Erythroblast (primary cell): ENCODE measurements around the gene ADAM11.
"Not testable (repeated sequence)": the region's sequence is repeated elsewhere in the genome, so short reads cannot be mapped to it uniquely, and the experiment has no call there.

ENCODE experiments used
- DNase-seq, 2 experiments: peaks; one replicate each; lab custom pipeline; 2025; lab: John Stamatoyannopoulos, UW
- GATA1 ChIP-seq: IDR thresholded peaks from 2 replicates; pipeline ENCODE4 v1.6.1; 2011; ENCODE audit warnings: low read depth, mild to moderate bottlenecking, control low read depth, low read length, moderate library complexity
- POLR2A ChIP-seq: IDR thresholded peaks from 2 replicates; pipeline ENCODE4 v1.6.1; 2011; ENCODE audit warnings: mild to moderate bottlenecking, low read length

ADAM11 gene

GRCh38 chr17:44758414-44759085, at the start of gene ADAM11:
ADAM11 (plus strand) TSS chr17:44758988; CDS start chr17:44759200, 212 bp downstream.
- TF ChIP-seq POLR2A (no peak), GATA1 (no peak)
- no peak for DNase-seq

- no peak for DNase-seq
- TF ChIP-seq POLR2A (no peak), GATA1 (no peak)
These were observed 39.3 kb upstream of the ADAM11 start for GRCh38 chr17:44719444-44719843.

- TF ChIP-seq POLR2A (no peak), GATA1 (no peak)
- no peak for DNase-seq
These were observed 36.5 kb upstream of the ADAM11 start for GRCh38 chr17:44722254-44722653.

- not testable (repeated sequence) for DNase-seq
These were observed 32.7 kb upstream of the ADAM11 start for GRCh38 chr17:44726121-44726520.

GRCh38 chr17:44733753-44734152, 25.0 kb upstream of the ADAM11 start:
- DNase-seq: peak; percentile 12 to 14
- no peak for TF ChIP-seq GATA1
- TF ChIP-seq POLR2A: no peak

- DNase-seq: no peak
- TF ChIP-seq GATA1: no peak
- no peak for TF ChIP-seq POLR2A
These were observed 24.5 kb upstream of the ADAM11 start for GRCh38 chr17:44734272-44734671.

- TF ChIP-seq POLR2A: no peak
- no peak for TF ChIP-seq GATA1
- DNase-seq: no peak
These were observed 22.1 kb upstream of the ADAM11 start for GRCh38 chr17:44736551-44737240.

GRCh38 chr17:44738214-44738906, 20.4 kb upstream of the ADAM11 start:
- no peak for TF ChIP-seq POLR2A
- no peak for TF ChIP-seq GATA1
- no peak for DNase-seq

- TF ChIP-seq POLR2A (no peak), GATA1 (no peak)
These were observed 17.5 kb upstream of the ADAM11 start for GRCh38 chr17:44741316-44741715.

GRCh38 chr17:44745301-44745700, 13.5 kb upstream of the ADAM11 start:
- TF ChIP-seq POLR2A (no peak), GATA1 (no peak)
- DNase-seq: no peak

More at GRCh38 chr17:44741316-44741715, 17.5 kb upstream of the ADAM11 start:
- DNase-seq: no peak

GRCh38 chr17:44745738-44746137, 13.1 kb upstream of the ADAM11 start:
- not testable (repeated sequence) for DNase-seq

GRCh38 chr17:44747566-44747965, 11.2 kb upstream of the ADAM11 start:
- peak; percentile 25 to 50 for DNase-seq
- TF ChIP-seq GATA1: no peak
- no peak for TF ChIP-seq POLR2A

- no peak for DNase-seq
- TF ChIP-seq POLR2A (no peak), GATA1 (no peak)
These were observed 9.5 kb upstream of the ADAM11 start for GRCh38 chr17:44749076-44749979.

GRCh38 chr17:44749980-44750318, 8.8 kb upstream of the ADAM11 start:
- TF ChIP-seq GATA1 (no peak), POLR2A (no peak)

More at GRCh38 chr17:44749980-44750318, 8.8 kb upstream of the ADAM11 start:
- no peak for DNase-seq
